ENCODE data around the gene BNC2.

DNA sequence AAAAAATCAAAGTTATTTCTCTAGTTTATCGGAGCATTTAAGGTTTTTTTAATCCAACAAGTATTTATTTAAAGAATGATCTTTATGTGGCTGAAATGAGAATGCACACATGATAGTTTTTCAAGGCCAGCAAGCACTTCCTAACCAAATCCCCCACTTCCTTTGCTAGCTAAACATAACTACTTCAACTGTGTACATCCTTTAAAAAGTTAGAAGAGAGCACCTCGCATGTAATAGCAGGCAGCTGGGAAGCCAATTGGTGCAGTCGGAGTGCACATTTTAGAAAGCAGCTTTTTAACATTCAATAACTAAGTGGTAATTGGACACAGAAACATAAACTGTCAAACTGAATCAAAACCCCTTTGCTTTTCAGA, 245.7 kb downstream of the BNC2 start:
- TF ChIP-seq, protein P1, sequence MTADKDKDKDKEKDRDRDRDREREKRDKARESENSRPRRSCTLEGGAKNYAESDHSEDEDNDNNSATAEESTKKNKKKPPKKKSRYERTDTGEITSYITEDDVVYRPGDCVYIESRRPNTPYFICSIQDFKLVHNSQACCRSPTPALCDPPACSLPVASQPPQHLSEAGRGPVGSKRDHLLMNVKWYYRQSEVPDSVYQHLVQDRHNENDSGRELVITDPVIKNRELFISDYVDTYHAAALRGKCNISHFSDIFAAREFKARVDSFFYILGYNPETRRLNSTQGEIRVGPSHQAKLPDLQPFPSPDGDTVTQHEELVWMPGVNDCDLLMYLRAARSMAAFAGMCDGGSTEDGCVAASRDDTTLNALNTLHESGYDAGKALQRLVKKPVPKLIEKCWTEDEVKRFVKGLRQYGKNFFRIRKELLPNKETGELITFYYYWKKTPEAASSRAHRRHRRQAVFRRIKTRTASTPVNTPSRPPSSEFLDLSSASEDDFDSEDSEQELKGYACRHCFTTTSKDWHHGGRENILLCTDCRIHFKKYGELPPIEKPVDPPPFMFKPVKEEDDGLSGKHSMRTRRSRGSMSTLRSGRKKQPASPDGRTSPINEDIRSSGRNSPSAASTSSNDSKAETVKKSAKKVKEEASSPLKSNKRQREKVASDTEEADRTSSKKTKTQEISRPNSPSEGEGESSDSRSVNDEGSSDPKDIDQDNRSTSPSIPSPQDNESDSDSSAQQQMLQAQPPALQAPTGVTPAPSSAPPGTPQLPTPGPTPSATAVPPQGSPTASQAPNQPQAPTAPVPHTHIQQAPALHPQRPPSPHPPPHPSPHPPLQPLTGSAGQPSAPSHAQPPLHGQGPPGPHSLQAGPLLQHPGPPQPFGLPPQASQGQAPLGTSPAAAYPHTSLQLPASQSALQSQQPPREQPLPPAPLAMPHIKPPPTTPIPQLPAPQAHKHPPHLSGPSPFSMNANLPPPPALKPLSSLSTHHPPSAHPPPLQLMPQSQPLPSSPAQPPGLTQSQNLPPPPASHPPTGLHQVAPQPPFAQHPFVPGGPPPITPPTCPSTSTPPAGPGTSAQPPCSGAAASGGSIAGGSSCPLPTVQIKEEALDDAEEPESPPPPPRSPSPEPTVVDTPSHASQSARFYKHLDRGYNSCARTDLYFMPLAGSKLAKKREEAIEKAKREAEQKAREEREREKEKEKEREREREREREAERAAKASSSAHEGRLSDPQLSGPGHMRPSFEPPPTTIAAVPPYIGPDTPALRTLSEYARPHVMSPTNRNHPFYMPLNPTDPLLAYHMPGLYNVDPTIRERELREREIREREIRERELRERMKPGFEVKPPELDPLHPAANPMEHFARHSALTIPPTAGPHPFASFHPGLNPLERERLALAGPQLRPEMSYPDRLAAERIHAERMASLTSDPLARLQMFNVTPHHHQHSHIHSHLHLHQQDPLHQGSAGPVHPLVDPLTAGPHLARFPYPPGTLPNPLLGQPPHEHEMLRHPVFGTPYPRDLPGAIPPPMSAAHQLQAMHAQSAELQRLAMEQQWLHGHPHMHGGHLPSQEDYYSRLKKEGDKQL (CRISPR knock-in tag; IDR thresholded peaks at IDR 0.05; ENCODE audit: low read depth), result no peak
- TF ChIP-seq GTF3A (CRISPR knock-in tag; conservative IDR thresholded peaks at IDR 0.05) (no peak), NFYB (CRISPR knock-in tag; IDR thresholded peaks at IDR 0.05) (no peak), CHCHD3 (CRISPR knock-in tag; IDR thresholded peaks at IDR 0.05) (no peak), ATF1 (CRISPR knock-in tag; IDR thresholded peaks at IDR 0.05) (no peak), CHD4 (IDR thresholded peaks at IDR 0.05; ENCODE audit: borderline replicate concordance, low read length) (no peak), IRF9 (CRISPR knock-in tag; IDR thresholded peaks at IDR 0.05; ENCODE audit: borderline replicate concordance) (no peak), ZNF253 (CRISPR knock-in tag; IDR thresholded peaks at IDR 0.05; ENCODE audit: borderline replicate concordance) (no peak), ZNF446 (CRISPR knock-in tag; IDR thresholded peaks at IDR 0.05) (no peak), MAFG (CRISPR knock-in tag; IDR thresholded peaks at IDR 0.05) (no peak), TFAP4 (IDR thresholded peaks at IDR 0.05; ENCODE audit: borderline replicate concordance, low read depth) (no peak), RELA (CRISPR knock-in tag; IDR thresholded peaks at IDR 0.05) (no peak), MXD1 (CRISPR knock-in tag; IDR thresholded peaks at IDR 0.05) (no peak)
- TF ChIP-seq, protein P2, sequence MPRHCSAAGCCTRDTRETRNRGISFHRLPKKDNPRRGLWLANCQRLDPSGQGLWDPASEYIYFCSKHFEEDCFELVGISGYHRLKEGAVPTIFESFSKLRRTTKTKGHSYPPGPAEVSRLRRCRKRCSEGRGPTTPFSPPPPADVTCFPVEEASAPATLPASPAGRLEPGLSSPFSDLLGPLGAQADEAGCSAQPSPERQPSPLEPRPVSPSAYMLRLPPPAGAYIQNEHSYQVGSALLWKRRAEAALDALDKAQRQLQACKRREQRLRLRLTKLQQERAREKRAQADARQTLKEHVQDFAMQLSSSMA (CRISPR knock-in tag; IDR thresholded peaks at IDR 0.05), result no peak
